HepG2 (cell line): ENCODE data around the gene DLX4. TPM values are rescaled to one million over a fixed set of nuclear protein-coding genes. Genes with fewer than 3 reads are reported as not detected.

ENCODE experiments used
- AKAP8 ChIP-seq: sonication (generic); formaldehyde crosslinking; IDR thresholded peaks from 2 replicates; pipeline ENCODE4 v1.5.1; 2020; ENCODE audit warnings: mild to moderate bottlenecking, missing genetic modification reagents
- ARHGAP35 ChIP-seq: sonication (generic); formaldehyde crosslinking; IDR thresholded peaks from 2 replicates; pipeline ENCODE4 v1.9.0; 2022; ENCODE audit warnings: mild to moderate bottlenecking, inconsistent platforms, moderate library complexity, missing genetic modification reagents, borderline replicate concordance
- DBP ChIP-seq: sonication (generic); formaldehyde crosslinking; IDR thresholded peaks from 2 replicates; pipeline ENCODE4 v1.4.0; 2020; ENCODE audit warnings: missing genetic modification reagents; ENCODE audit errors: not compliant biosample characterization
- GMEB1 ChIP-seq: sonication (generic); formaldehyde crosslinking; IDR thresholded peaks from 2 replicates; pipeline ENCODE4 v1.5.1; 2020; ENCODE audit warnings: missing genetic modification reagents, mild to moderate bottlenecking, borderline replicate concordance
- KDM4B ChIP-seq: sonication (generic); formaldehyde crosslinking; IDR thresholded peaks from 2 replicates; pipeline ENCODE4 v1.4.0; 2020; ENCODE audit warnings: missing genetic modification reagents
- KLF16 ChIP-seq, 2 experiments: sonication (generic) in 1 of 2; formaldehyde crosslinking in 1 of 2; IDR thresholded peaks; 2 replicates each; pipeline versions ENCODE4 v1.6.1 to v1.8.0; 2016 to 2023; ENCODE audit warnings: missing genetic modification reagents in 2 of 2, missing compliant biosample characterization in 1 of 2
- MAZ ChIP-seq, 2 experiments: sonication (generic) in 1 of 2; formaldehyde crosslinking in 1 of 2; IDR thresholded peaks; 2 replicates each; pipeline versions ENCODE4 v1.5.0 to v1.6.1; 2012 to 2020; ENCODE audit warnings: low read depth in 2 of 2, mild to moderate bottlenecking in 2 of 2, borderline replicate concordance in 1 of 2, improper control_type of control experiment in 1 of 2, low read length in 1 of 2, missing genetic modification reagents in 1 of 2, moderate library complexity in 1 of 2
- POGK ChIP-seq: sonication (generic); formaldehyde crosslinking; conservative IDR thresholded peaks from 2 replicates; pipeline ENCODE4 v1.8.0; 2022; ENCODE audit warnings: mild to moderate bottlenecking, moderate library complexity, missing genetic modification reagents
- PRMT3 ChIP-seq: sonication (generic); formaldehyde crosslinking; IDR thresholded peaks from 2 replicates; pipeline ENCODE4 v1.8.1; 2022; ENCODE audit warnings: low read depth, mild to moderate bottlenecking, moderate library complexity, missing genetic modification reagents, borderline replicate concordance
- RARA ChIP-seq: IDR thresholded peaks from 2 replicates; pipeline ENCODE4 v1.6.1; 2016; ENCODE audit warnings: missing genetic modification reagents, missing compliant biosample characterization
- TARDBP ChIP-seq: sonication (generic); formaldehyde crosslinking; IDR thresholded peaks from 2 replicates; pipeline ENCODE4 v1.8.0; 2022; ENCODE audit warnings: mild to moderate bottlenecking, missing genetic modification reagents
- THAP9 ChIP-seq: sonication (generic); formaldehyde crosslinking; IDR thresholded peaks from 2 replicates; pipeline ENCODE4; 2020; ENCODE audit warnings: missing genetic modification reagents, mild to moderate bottlenecking, borderline replicate concordance
- ZKSCAN8 ChIP-seq: IDR thresholded peaks from 2 replicates; pipeline ENCODE4 v1.6.1; 2016; ENCODE audit warnings: borderline replicate concordance, missing genetic modification reagents, missing compliant biosample characterization
- ZNF549 ChIP-seq: sonication (generic); formaldehyde crosslinking; IDR thresholded peaks from 2 replicates; pipeline ENCODE4 v1.5.0; 2020; ENCODE audit warnings: missing genetic modification reagents
- ZNF780A ChIP-seq: sonication (generic); formaldehyde crosslinking; IDR thresholded peaks from 2 replicates; pipeline ENCODE4 v1.8.0; 2022; ENCODE audit warnings: mild to moderate bottlenecking, missing genetic modification reagents, moderate library complexity
- ZUFSP ChIP-seq: sonication (generic); formaldehyde crosslinking; IDR thresholded peaks from 2 replicates; pipeline ENCODE4 v1.9.0; 2021; ENCODE audit warnings: missing genetic modification reagents, mild to moderate bottlenecking, borderline replicate concordance
- polyA plus RNA-seq, 8 experiments: library from polyadenylated mRNA; depleted of rRNA in 3 of 8; stranded (reverse) in 7 of 8; unstranded in 1 of 8; fragments of >200 nt; fragmentation: Illumina TruSeq in 4 of 8; extraction: Trizol in 4 of 8; gene quantifications; 2 replicates each; pipeline versions ENCODE4 v1.2.1 to v1.2.3, GENCODE V29; 2011 to 2016; ENCODE audit warnings: low read depth in 4 of 8, missing spikeins in 1 of 8, mixed read lengths in 1 of 8; ENCODE audit not compliant: insufficient read depth in 1 of 8
- total RNA-seq, 5 experiments: library from RNA; depleted of rRNA; stranded (reverse); fragments of >200 nt; fragmentation: Illumina TruSeq; extraction: Trizol; gene quantifications; 2 replicates each; pipeline ENCODE4 v1.2.3, GENCODE V29; 2016; ENCODE audit warnings: low read depth in 1 of 5
- TF ChIP-seq, protein P1 (sequence below): sonication (generic); formaldehyde crosslinking; IDR thresholded peaks from 2 replicates; pipeline ENCODE4 v1.4.0; 2020; ENCODE audit warnings: mild to moderate bottlenecking, missing genetic modification reagents

Gene DLX4
- total and polyA plus RNA-seq, 2 of the 13 experiments (the other 11 are each of a cell fraction or from before 2014, with no cell fraction given) = 0.55 to 2.3 TPM

DNA sequence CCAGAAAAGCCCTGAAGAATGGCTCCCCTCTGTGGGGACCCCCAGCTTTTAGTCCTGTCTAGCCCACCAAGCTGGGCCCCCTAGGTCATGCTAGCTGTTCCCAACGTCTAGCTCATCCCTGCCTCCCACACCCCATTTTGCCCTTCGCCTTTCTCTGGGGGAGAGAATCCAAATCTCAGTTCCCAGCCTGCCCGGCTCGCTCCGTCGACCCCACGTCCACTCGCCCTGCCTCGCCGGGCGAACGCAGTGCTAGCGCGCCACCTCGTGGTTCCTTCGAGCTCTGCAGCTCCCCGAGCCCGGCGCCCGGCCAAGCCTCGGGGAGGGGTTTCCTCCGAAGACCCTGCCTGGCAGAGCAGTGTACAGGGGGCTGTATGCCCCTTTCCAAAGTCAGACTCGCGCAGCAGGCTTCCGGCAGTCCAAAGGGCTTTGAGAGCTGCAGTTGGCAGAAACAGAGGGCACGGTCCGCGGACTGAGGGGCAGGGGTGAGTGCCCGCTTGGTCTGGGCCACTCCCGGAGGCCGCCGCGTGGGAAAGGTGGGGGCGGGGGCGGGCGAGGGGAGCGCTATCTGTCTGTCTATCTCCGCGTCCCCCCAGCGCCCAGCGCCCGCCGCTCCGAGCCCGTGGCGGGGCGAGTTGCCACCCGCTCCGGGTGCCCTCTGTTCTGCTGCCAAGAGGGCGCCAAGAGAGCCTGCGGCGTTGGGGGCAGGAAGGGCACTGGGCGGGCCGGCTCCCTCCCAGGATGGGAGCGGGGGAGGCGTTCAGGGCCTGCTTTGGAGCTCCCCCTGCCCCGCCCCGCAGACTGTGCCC is 27.7 kb downstream of the DLX4 start (continued):
- TF ChIP-seq DBP (CRISPR knock-in tag) (no peak), ARHGAP35 (CRISPR knock-in tag) (no peak), KDM4B (CRISPR knock-in tag) (no peak), ZNF780A (peak; percentile 79; the same call in 1 of the 2 replicates), POGK (CRISPR knock-in tag) (peak; percentile 68; the same call in 1 of the 2 replicates), ZNF549 (CRISPR knock-in tag) (no peak), RARA (CRISPR knock-in tag) (peak; percentile 20; the same call in 1 of the 2 replicates), KLF16 (CRISPR knock-in tag; IDR thresholded peaks at IDR 0.05) (0 out of 4 replicates have a peak, but pooled peaks of 1 of the 2 experiments have one; percentile 47), TARDBP (CRISPR knock-in tag) (peak; percentile 56; the same call in 1 of the 2 replicates), AKAP8 (0 out of 2 replicates have a peak, but pooled peaks have one; percentile 41), ZKSCAN8 (CRISPR knock-in tag) (no peak), ZUFSP (CRISPR knock-in tag) (no peak), GMEB1 (CRISPR knock-in tag) (no peak), PRMT3 (CRISPR knock-in tag) (no peak), MAZ (IDR thresholded peaks at IDR 0.05; ENCODE audit: borderline replicate concordance, low read depth, low read length) (peak; percentile 46; the same call in 1 of the 2 replicates), MAZ (CRISPR knock-in tag; IDR thresholded peaks at IDR 0.05; ENCODE audit: low read depth) (peak; percentile 77; the same call in 1 of the 2 replicates), THAP9 (peak; percentile 71; the same call in 1 of the 2 replicates)
- TF ChIP-seq, protein P1, sequence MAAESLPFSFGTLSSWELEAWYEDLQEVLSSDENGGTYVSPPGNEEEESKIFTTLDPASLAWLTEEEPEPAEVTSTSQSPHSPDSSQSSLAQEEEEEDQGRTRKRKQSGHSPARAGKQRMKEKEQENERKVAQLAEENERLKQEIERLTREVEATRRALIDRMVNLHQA (CRISPR knock-in tag) = no peak
